ENCODE measurements around the gene ADPRH. TPM values are rescaled to one million over a fixed set of nuclear protein-coding genes. Genes with fewer than 3 reads are reported as not detected.

Gene ADPRH
- total RNA-seq, 1 experiment from 2014 or later: 4.7 TPM

DNA sequence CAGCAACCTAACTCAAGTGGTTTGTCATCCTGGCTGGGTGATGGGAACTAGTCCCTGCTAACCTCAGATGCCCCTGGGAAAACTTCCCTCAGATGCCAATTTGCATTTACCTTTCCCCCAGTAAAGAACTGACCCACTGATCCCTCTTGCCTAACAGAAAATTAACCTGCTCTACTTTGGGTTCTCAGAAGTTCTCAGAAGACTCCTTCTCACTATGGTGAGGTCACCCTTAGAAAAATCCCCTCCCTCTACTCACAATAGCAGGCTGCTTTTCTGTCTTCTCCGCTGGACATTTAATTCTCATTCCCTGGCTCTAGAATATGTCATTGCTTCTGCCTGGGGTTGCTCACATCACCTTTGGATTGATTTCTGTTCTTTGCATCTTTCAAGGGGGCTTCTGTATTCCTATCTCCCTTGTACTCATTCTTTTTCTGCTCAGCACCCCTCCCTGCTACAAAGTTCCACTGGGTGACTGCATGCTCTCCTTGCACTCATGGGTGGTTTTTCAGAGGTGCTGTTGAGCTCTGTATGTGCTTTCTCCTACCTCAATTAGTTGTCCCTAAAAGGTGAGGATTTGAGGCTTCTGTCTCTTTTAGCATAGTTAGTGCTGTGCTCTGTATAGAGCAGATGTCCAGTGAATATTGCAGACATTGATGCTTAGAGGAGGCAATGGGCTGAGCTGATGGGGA is 19.3 kb downstream of the ADPRH start:
- H3K79me2 ChIP-seq (ENCODE audit: low read length): no peaks in the 10 kb centered on the region
- peaks cover 5% of the 10 kb centered on the region; the same call in 1 of the 2 replicates for H3K4me1 ChIP-seq (ENCODE audit: insufficient read depth, low read length)
- no peaks in the 10 kb centered on the region for H3F3A ChIP-seq (ENCODE audit: low read length, unreplicated experiment)
- no peaks in the 10 kb centered on the region for H3K36me3 ChIP-seq (ENCODE audit: low read depth, low read length)
- H3K9me2 ChIP-seq (replicated peaks; ENCODE audit: low read length): no peaks in the 10 kb centered on the region
- ChIA-PET POLR2A (ENCODE audit: unreplicated experiment) (no interaction called here), CTCF (no interaction called here)
- no peak overlapping the region for H2AFZ ChIP-seq (ENCODE audit: low read length)
- DNase-seq: no peak
- H3K4me2 ChIP-seq (ENCODE audit: low read length): no peak overlapping the region
- no TSS peak for BruUV-seq (replicated peaks)
- H3K9me3 ChIP-seq (ENCODE audit: low read length): no peaks in the 10 kb centered on the region
- H3K9ac ChIP-seq (ENCODE audit: low read length): no peak overlapping the region
- no peaks in the 10 kb centered on the region for H4K20me1 ChIP-seq (ENCODE audit: low read length)
- no peak for ATAC-seq
- no peak overlapping the region for H3K27ac ChIP-seq (ENCODE audit: low read length)
- H3K4me3 ChIP-seq (ENCODE audit: low read length): no peak overlapping the region
- intact Hi-C loops (cut with micrococcal nuclease): no loop called here
- H3K27me3 ChIP-seq (ENCODE audit: low read length): no peaks in the 10 kb centered on the region
- TF ChIP-seq EZH2 (IDR thresholded peaks at IDR 0.05; ENCODE audit: low read length, unreplicated experiment): no peak
- TF ChIP-seq EZH2phosphoT487 (IDR thresholded peaks at IDR 0.05; ENCODE audit: borderline replicate concordance, low read length): no peak
- TF ChIP-seq, protein P1, sequence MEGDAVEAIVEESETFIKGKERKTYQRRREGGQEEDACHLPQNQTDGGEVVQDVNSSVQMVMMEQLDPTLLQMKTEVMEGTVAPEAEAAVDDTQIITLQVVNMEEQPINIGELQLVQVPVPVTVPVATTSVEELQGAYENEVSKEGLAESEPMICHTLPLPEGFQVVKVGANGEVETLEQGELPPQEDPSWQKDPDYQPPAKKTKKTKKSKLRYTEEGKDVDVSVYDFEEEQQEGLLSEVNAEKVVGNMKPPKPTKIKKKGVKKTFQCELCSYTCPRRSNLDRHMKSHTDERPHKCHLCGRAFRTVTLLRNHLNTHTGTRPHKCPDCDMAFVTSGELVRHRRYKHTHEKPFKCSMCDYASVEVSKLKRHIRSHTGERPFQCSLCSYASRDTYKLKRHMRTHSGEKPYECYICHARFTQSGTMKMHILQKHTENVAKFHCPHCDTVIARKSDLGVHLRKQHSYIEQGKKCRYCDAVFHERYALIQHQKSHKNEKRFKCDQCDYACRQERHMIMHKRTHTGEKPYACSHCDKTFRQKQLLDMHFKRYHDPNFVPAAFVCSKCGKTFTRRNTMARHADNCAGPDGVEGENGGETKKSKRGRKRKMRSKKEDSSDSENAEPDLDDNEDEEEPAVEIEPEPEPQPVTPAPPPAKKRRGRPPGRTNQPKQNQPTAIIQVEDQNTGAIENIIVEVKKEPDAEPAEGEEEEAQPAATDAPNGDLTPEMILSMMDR (conservative IDR thresholded peaks at IDR 0.05; ENCODE audit: low read depth, low read length): no peak

DNA sequence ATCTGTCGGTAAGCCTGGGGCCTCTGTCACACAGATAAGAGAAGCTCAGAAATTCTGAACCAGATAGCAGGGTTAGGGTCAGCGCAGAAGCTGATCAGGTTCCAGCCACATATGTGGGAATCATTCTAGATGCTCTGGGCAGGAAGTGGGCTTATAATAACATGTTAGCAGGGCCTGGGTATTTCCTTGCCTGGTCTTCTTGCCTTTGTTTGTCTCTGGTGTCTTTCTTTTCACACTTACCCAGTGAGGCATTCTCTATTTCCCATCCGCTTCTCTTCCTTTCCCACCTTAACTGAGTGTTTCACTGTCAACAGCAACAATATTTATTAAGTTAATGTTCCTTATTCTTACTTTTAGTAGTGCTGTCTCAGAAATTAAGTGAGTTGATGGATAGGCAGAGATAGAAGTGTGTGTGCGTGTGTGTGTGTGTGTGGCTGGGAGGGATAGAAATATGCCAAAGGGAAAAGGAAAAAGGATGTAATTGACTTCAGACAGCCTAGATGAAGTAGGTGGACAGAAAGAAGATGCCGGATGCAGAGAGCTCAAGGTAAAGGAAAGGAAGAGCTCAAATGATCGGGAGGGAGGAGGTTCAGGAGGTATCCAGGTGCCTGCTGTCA is 20.4 kb downstream of the ADPRH start:
- no peak for ATAC-seq
- intact Hi-C loops (cut with micrococcal nuclease): no loop called here
- TF ChIP-seq EZH2phosphoT487 (IDR thresholded peaks at IDR 0.05; ENCODE audit: borderline replicate concordance, low read length): no peak
- TF ChIP-seq, protein P1 (conservative IDR thresholded peaks at IDR 0.05; ENCODE audit: low read depth, low read length): no peak
- no peak for TF ChIP-seq EZH2 (IDR thresholded peaks at IDR 0.05; ENCODE audit: low read length, unreplicated experiment)

DNA sequence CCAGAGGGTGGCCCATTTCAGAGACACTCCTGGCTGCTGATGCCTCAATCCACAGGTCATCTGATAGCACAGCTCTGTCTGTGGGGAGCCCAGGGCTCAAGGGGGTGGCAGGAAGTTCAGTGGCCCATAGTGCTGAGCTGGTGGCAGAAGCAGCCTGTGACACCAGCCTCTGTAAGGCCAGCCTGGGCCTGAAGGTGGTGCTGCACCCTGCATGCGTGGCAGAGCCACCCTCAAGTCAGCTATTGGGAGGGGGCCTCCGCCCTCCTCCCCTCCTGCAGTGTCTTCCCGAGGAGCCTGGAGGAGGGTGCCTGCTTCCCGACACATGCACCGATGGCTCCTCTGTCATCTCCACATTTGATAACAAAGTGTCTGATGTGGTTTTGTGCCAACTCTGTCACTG is 21.4 kb downstream of the ADPRH start:
- POLR2A ChIA-PET (ENCODE audit: unreplicated experiment): no interaction called here
- no peaks in the 10 kb centered on the region for H3K9me2 ChIP-seq (replicated peaks; ENCODE audit: low read length)
- H3K9ac ChIP-seq (ENCODE audit: low read length): no peak overlapping the region
- no peak for TF ChIP-seq EZH2 (IDR thresholded peaks at IDR 0.05; ENCODE audit: low read length, unreplicated experiment)
- TF ChIP-seq, protein P1 (conservative IDR thresholded peaks at IDR 0.05; ENCODE audit: low read depth, low read length): peak; percentile 70
- no peak for TF ChIP-seq EZH2phosphoT487 (IDR thresholded peaks at IDR 0.05; ENCODE audit: borderline replicate concordance, low read length)
- H3K79me2 ChIP-seq (ENCODE audit: low read length): no peaks in the 10 kb centered on the region
- peaks cover 11% of the 10 kb centered on the region; the same call in 1 of the 2 replicates for H3K4me1 ChIP-seq (ENCODE audit: insufficient read depth, low read length)
- DNase-seq (peak; percentile 42), ATAC-seq (peak; percentile 42; the same call in 1 of the 2 replicates)
- H3K27ac ChIP-seq (ENCODE audit: low read length): no peak overlapping the region
- CTCF ChIA-PET: no interaction called here
- no peaks in the 10 kb centered on the region for H3K27me3 ChIP-seq (ENCODE audit: low read length)
- H3K36me3 ChIP-seq (ENCODE audit: low read depth, low read length): no peaks in the 10 kb centered on the region
- H3K4me3 ChIP-seq (ENCODE audit: low read length): no peak overlapping the region
- H4K20me1 ChIP-seq (ENCODE audit: low read length): no peaks in the 10 kb centered on the region
- H3K4me2 ChIP-seq (ENCODE audit: low read length): no peak overlapping the region
- no peaks in the 10 kb centered on the region for H3F3A ChIP-seq (ENCODE audit: low read length, unreplicated experiment)
- intact Hi-C loops (cut with micrococcal nuclease): no loop called here
- H3K9me3 ChIP-seq (ENCODE audit: low read length): no peaks in the 10 kb centered on the region
- BruUV-seq (replicated peaks): no TSS peak
- H2AFZ ChIP-seq (ENCODE audit: low read length): no peak overlapping the region

More for the DNA sequence above, 20.4 kb downstream of the ADPRH start:
- Histone ChIP-seq H3K27ac (ENCODE audit: low read length) (no peak overlapping the region), H4K20me1 (ENCODE audit: low read length) (no peaks in the 10 kb centered on the region), H3K79me2 (ENCODE audit: low read length) (no peaks in the 10 kb centered on the region), H3K9me3 (ENCODE audit: low read length) (no peaks in the 10 kb centered on the region), H3K4me2 (ENCODE audit: low read length) (no peak overlapping the region), H2AFZ (ENCODE audit: low read length) (no peak overlapping the region), H3K36me3 (ENCODE audit: low read depth, low read length) (no peaks in the 10 kb centered on the region), H3K9ac (ENCODE audit: low read length) (no peak overlapping the region), H3K4me3 (ENCODE audit: low read length) (no peak overlapping the region), H3K9me2 (replicated peaks; ENCODE audit: low read length) (no peaks in the 10 kb centered on the region), H3F3A (ENCODE audit: low read length, unreplicated experiment) (no peaks in the 10 kb centered on the region), H3K4me1 (ENCODE audit: insufficient read depth, low read length) (peaks cover 5% of the 10 kb centered on the region; the same call in 1 of the 2 replicates), H3K27me3 (ENCODE audit: low read length) (no peaks in the 10 kb centered on the region)
- BruUV-seq (replicated peaks): no TSS peak
- no peak for DNase-seq
- ChIA-PET CTCF (no interaction called here), POLR2A (ENCODE audit: unreplicated experiment) (no interaction called here)

Data from PC-3 (cell line).